ENCODE results near the gene TAF1D.

DNA sequence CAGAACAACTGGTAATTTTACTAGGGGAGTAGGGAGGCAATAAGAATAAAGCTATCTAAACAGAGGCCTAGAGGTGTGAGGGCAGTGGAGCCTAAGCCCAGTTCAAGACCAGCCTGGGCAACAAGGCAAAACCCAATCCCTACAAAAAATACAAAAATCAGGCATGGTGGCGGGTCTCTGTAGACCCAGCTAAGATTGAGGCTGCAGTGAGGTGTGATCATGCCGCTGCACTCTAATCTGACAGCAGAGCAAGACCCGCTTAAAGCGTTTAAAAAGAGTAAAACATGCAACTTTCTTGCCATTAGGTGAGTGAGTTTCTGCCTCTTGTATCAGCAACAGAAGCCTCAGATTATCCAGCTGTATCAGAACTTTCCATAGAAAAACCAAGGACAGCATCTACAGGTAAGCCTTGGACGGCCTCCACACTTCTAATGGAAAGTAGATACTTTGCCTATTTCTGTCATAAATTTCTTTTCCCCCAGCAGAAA, 12.1 kb downstream of the TAF1D start:
- TF ChIP-seq, protein P1, sequence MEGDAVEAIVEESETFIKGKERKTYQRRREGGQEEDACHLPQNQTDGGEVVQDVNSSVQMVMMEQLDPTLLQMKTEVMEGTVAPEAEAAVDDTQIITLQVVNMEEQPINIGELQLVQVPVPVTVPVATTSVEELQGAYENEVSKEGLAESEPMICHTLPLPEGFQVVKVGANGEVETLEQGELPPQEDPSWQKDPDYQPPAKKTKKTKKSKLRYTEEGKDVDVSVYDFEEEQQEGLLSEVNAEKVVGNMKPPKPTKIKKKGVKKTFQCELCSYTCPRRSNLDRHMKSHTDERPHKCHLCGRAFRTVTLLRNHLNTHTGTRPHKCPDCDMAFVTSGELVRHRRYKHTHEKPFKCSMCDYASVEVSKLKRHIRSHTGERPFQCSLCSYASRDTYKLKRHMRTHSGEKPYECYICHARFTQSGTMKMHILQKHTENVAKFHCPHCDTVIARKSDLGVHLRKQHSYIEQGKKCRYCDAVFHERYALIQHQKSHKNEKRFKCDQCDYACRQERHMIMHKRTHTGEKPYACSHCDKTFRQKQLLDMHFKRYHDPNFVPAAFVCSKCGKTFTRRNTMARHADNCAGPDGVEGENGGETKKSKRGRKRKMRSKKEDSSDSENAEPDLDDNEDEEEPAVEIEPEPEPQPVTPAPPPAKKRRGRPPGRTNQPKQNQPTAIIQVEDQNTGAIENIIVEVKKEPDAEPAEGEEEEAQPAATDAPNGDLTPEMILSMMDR (IDR thresholded peaks at IDR 0.05), result no peak
- no peak for TF ChIP-seq POLR2A (IDR thresholded peaks at IDR 0.05)
